Activated CD4-positive, alpha-beta T cell treated with anti-CD3 and anti-CD28 coated beads, Interleukin-2, Interleukin-6, amounts not matched to agents 100 ng/mL and 50 ng/mL, durations not matched to agents 16 hours and 8 hours (primary cell): ENCODE results near the gene ALS2CL.

Source experiments
- DNase-seq: peaks from one replicate; pipeline ENCODE4 v3.0.0-alpha.2; 2020

ALS2CL gene

GRCh38 chr3:46716461-46717441 lies 23.3 kb upstream of the ALS2CL start:
- DNase-seq: no peak

- DNase-seq: no peak
Observed at GRCh38 chr3:46715507-46716175, 22.2 kb upstream of the ALS2CL start.

- no peak for DNase-seq
Observed at GRCh38 chr3:46714728-46715506, 21.4 kb upstream of the ALS2CL start.

GRCh38 chr3:46713898-46714552 lies 20.5 kb upstream of the ALS2CL start:
- DNase-seq: peak; percentile 73

GRCh38 chr3:46713050-46713897 lies 19.8 kb upstream of the ALS2CL start:
- DNase-seq: no peak

GRCh38 chr3:46712191-46713049 lies 18.9 kb upstream of the ALS2CL start:
- DNase-seq: no peak

- no peak for DNase-seq
Observed at GRCh38 chr3:46711760-46712159, 18.3 kb upstream of the ALS2CL start.

GRCh38 chr3:46711305-46711704 lies 17.8 kb upstream of the ALS2CL start:
- no peak for DNase-seq

- no peak for DNase-seq
Observed at GRCh38 chr3:46710671-46711295, 17.3 kb upstream of the ALS2CL start.

GRCh38 chr3:46710229-46710628 lies 16.8 kb upstream of the ALS2CL start:
- DNase-seq: no peak

- no peak for DNase-seq
Observed at GRCh38 chr3:46709721-46710120, 16.2 kb upstream of the ALS2CL start.

- DNase-seq: no peak
Observed at GRCh38 chr3:46709157-46709654, 15.7 kb upstream of the ALS2CL start.

GRCh38 chr3:46708401-46709156 lies 15.1 kb upstream of the ALS2CL start:
- no peak for DNase-seq

- DNase-seq: no peak
Observed at GRCh38 chr3:46707601-46708011, 14.1 kb upstream of the ALS2CL start.

- DNase-seq: no peak
Observed at GRCh38 chr3:46706771-46707582, 13.5 kb upstream of the ALS2CL start.

GRCh38 chr3:46705751-46706552 lies 12.5 kb upstream of the ALS2CL start:
- DNase-seq: no peak

GRCh38 chr3:46705022-46705530 lies 11.6 kb upstream of the ALS2CL start:
- DNase-seq: peak; percentile 76
